Upper lobe of left lung (tissue), 4 donors: ENCODE data around the gene F11R.

Experiments
- CTCF ChIP-seq, 6 experiments: fragments of 450-650 bp in 4 of 6; fragments of 200-600 bp in 2 of 6; sonication (generic) in 2 of 6; IDR thresholded peaks; one replicate each; pipeline ENCODE4 v1.5.1; 2016 to 2019; ENCODE audit warnings: antibody characterized with exemption in 6 of 6
- EP300 ChIP-seq, 4 donors: sonication (generic); formaldehyde crosslinking; IDR thresholded peaks; one replicate each; pipeline ENCODE4 v1.5.1; 2017; ENCODE audit warnings: antibody characterized with exemption in 4 of 4, control low read depth in 2 of 4
- POLR2A ChIP-seq, 4 donors: fragments of 450-650 bp; IDR thresholded peaks; one replicate each; pipeline ENCODE4 v1.5.1; 2016 to 2017; ENCODE audit warnings: antibody characterized with exemption in 4 of 4, mild to moderate bottlenecking in 2 of 4

- no peak for TF ChIP-seq CTCF (IDR thresholded peaks at IDR 0.05)
- no peak for TF ChIP-seq POLR2A (IDR thresholded peaks at IDR 0.05)
- no peak for TF ChIP-seq EP300 (IDR thresholded peaks at IDR 0.05)
Observed at GRCh38 chr1:160975026-160975425, 45.9 kb downstream of the F11R start.
